GM23338 (cell line): ENCODE data around the gene MST1. TPM values are rescaled to one million over a fixed set of nuclear protein-coding genes. Genes with fewer than 3 reads are reported as not detected.

Experiments used
- ATAC-seq: fragments of 200-7000 bp; cut with Tn5 transposase; 3 replicates; pipeline ENCODE4 v1.9.1; 2020
- DNase-seq: peaks from one replicate; pipeline ENCODE4 v3.0.0-alpha.2; 2015; ENCODE audit warnings: low spot score
- H2AFZ ChIP-seq: fragments of 200-600 bp; sonication (generic); 2 replicates; pipeline ENCODE4 v1.8.0; 2016; ENCODE audit warnings: antibody characterized with exemption, mild to moderate bottlenecking, moderate library complexity
- H3F3A ChIP-seq: fragments of 200-600 bp; sonication (generic); replicated peaks from 2 replicates; pipeline ENCODE4 v1.8.0; 2017; ENCODE audit warnings: antibody characterized with exemption, mixed run types, low read depth
- H3K27ac ChIP-seq: fragments of 200-600 bp; sonication (generic); 2 replicates; pipeline ENCODE4 v1.6.1; 2016; ENCODE audit warnings: low read depth
- H3K27me3 ChIP-seq: fragments of 200-600 bp; sonication (generic); 2 replicates; pipeline ENCODE4 v1.8.0; 2016; ENCODE audit warnings: mild to moderate bottlenecking, mixed run types, moderate library complexity; ENCODE audit not compliant: insufficient read depth
- H3K36me3 ChIP-seq: fragments of 200-600 bp; sonication (generic); 2 replicates; pipeline ENCODE4 v1.8.0; 2016; ENCODE audit warnings: mild to moderate bottlenecking; ENCODE audit not compliant: insufficient read depth
- H3K4me1 ChIP-seq: fragments of 200-600 bp; sonication (generic); 2 replicates; pipeline ENCODE4 v1.8.0; 2016; ENCODE audit warnings: mild to moderate bottlenecking, moderate library complexity; ENCODE audit not compliant: insufficient read depth
- H3K4me2 ChIP-seq: fragments of 200-600 bp; sonication (generic); 2 replicates; pipeline ENCODE4 v1.7.1; 2017; ENCODE audit warnings: mixed run types
- H3K4me3 ChIP-seq: fragments of 200-600 bp; sonication (generic); 2 replicates; pipeline ENCODE4 v1.6.1; 2016; ENCODE audit warnings: mixed run types
- H3K79me2 ChIP-seq: fragments of 200-600 bp; sonication (generic); replicated peaks from 2 replicates; pipeline ENCODE4 v1.8.0; 2017; ENCODE audit warnings: mild to moderate bottlenecking; ENCODE audit not compliant: insufficient read depth
- H3K9me2 ChIP-seq: fragments of 200-600 bp; sonication (generic); 2 replicates; pipeline ENCODE4 v1.8.0; 2017; ENCODE audit not compliant: insufficient read depth
- H4K20me1 ChIP-seq: fragments of 200-600 bp; sonication (generic); replicated peaks from 2 replicates; pipeline ENCODE4 v1.8.0; 2017; ENCODE audit warnings: mild to moderate bottlenecking; ENCODE audit not compliant: insufficient read depth
- H3K27ac Mint-ChIP-seq: 2 replicates; pipeline ENCODE4 v1.8.0; 2020; ENCODE audit warnings: inconsistent platforms, mild to moderate bottlenecking, moderate library complexity, mixed read lengths
- H3K27me3 Mint-ChIP-seq: 3 replicates; pipeline ENCODE4 v1.8.0; 2022; ENCODE audit warnings: low read depth, mild to moderate bottlenecking, moderate library complexity, mixed read lengths, inconsistent platforms; ENCODE audit not compliant: insufficient read depth, poor library complexity
- H3K36me3 Mint-ChIP-seq: 3 replicates; pipeline ENCODE4 v1.8.0; 2021; ENCODE audit warnings: low read depth, mild to moderate bottlenecking, inconsistent platforms, moderate library complexity, mixed read lengths
- H3K4me1 Mint-ChIP-seq: 3 replicates; pipeline ENCODE4 v1.8.0; 2020; ENCODE audit warnings: mild to moderate bottlenecking, inconsistent platforms, mixed read lengths
- H3K4me3 Mint-ChIP-seq: 3 replicates; pipeline ENCODE4 v1.8.0; 2021; ENCODE audit warnings: moderate library complexity, mild to moderate bottlenecking, inconsistent platforms, mixed read lengths
- H3K9me3 Mint-ChIP-seq: 3 replicates; pipeline ENCODE4 v1.8.0; 2020; ENCODE audit warnings: moderate library complexity, mild to moderate bottlenecking, inconsistent platforms, mixed read lengths
- CREB1 ChIP-seq: fragments of 250-450 bp; sonication (Bioruptor Pico); IDR thresholded peaks from 2 replicates; pipeline ENCODE4 v1.5.0; 2020; ENCODE audit warnings: low read depth, mild to moderate bottlenecking, moderate library complexity
- EZH2phosphoT487 ChIP-seq: fragments of 200-600 bp; sonication (generic); IDR thresholded peaks from one replicate; pipeline ENCODE4 v1.8.1; 2018; ENCODE audit warnings: antibody characterized with exemption; ENCODE audit not compliant: unreplicated experiment
- JUNB ChIP-seq: IDR thresholded peaks from one replicate; pipeline ENCODE4 v1.6.1; 2016; ENCODE audit warnings: antibody characterized with exemption; ENCODE audit not compliant: unreplicated experiment
- STAT1 ChIP-seq: IDR thresholded peaks from one replicate; pipeline ENCODE4 v1.6.1; 2016; ENCODE audit warnings: antibody characterized with exemption; ENCODE audit not compliant: unreplicated experiment
- ZNF331 ChIP-seq: fragments of 250-450 bp; sonication (Bioruptor Pico); IDR thresholded peaks from 2 replicates; pipeline ENCODE4 v1.5.0; 2020; ENCODE audit warnings: low read depth, mild to moderate bottlenecking, moderate library complexity
- polyA plus RNA-seq: library from polyadenylated mRNA; unstranded; fragments of >200 nt; fragmentation: Nextera tagmentation; extraction: Ambion mirVana; gene quantifications from 2 replicates; pipeline ENCODE4 v1.2.1, GENCODE V29; 2016
- total RNA-seq: library from RNA; depleted of rRNA; stranded (reverse); fragments of >200 nt; shearing (Covaris generic); gene quantifications from 2 replicates; pipeline ENCODE4 v1.2.3, GENCODE V29; 2014
- TF ChIP-seq, protein P1 (sequence below): fragments of 250-450 bp; sonication (Bioruptor Pico); IDR thresholded peaks from 2 replicates; pipeline ENCODE4 v1.5.0; 2020; ENCODE audit warnings: mild to moderate bottlenecking, moderate library complexity

MST1 gene
- total and polyA plus RNA-seq, 2 experiments from 2014 or later: 5.9 to 11.1 TPM

DNA sequence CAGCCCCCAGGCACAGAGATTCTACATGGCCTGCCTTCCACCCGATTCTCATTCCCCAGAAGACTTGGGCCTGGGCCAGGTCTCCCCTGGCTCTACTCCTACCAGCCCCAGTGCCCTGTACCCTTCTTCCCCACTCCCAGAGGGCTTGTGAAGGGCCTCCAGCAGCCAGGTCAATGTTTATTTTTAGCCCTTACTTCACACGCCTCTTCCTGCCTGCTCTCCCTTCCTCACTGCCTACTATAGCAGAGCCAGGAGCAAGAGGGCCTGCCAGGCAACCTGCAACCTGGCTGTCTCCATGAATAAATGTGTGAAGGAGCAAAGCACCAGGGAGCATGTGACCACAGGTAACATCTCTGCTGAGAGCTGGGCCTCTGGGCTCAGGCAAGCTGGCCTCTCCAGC is 41.5 kb downstream of the MST1 start:
- no peaks in the 10 kb centered on the region for H3K9me3 Mint-ChIP-seq
- no peak overlapping the region for H3K4me2 ChIP-seq
- H3K4me1 Mint-ChIP-seq: peaks cover 4% of the 10 kb centered on the region; the same call in 1 of the 3 replicates

More for the DNA sequence above, 41.5 kb downstream of the MST1 start:
- H3K79me2 ChIP-seq: no peaks in the 10 kb centered on the region
- no peak for TF ChIP-seq EZH2phosphoT487
- no peak for TF ChIP-seq STAT1
- TF ChIP-seq ZNF331 (CRISPR knock-in tag): no peak
- no peak for TF ChIP-seq JUNB
- TF ChIP-seq, protein P1, sequence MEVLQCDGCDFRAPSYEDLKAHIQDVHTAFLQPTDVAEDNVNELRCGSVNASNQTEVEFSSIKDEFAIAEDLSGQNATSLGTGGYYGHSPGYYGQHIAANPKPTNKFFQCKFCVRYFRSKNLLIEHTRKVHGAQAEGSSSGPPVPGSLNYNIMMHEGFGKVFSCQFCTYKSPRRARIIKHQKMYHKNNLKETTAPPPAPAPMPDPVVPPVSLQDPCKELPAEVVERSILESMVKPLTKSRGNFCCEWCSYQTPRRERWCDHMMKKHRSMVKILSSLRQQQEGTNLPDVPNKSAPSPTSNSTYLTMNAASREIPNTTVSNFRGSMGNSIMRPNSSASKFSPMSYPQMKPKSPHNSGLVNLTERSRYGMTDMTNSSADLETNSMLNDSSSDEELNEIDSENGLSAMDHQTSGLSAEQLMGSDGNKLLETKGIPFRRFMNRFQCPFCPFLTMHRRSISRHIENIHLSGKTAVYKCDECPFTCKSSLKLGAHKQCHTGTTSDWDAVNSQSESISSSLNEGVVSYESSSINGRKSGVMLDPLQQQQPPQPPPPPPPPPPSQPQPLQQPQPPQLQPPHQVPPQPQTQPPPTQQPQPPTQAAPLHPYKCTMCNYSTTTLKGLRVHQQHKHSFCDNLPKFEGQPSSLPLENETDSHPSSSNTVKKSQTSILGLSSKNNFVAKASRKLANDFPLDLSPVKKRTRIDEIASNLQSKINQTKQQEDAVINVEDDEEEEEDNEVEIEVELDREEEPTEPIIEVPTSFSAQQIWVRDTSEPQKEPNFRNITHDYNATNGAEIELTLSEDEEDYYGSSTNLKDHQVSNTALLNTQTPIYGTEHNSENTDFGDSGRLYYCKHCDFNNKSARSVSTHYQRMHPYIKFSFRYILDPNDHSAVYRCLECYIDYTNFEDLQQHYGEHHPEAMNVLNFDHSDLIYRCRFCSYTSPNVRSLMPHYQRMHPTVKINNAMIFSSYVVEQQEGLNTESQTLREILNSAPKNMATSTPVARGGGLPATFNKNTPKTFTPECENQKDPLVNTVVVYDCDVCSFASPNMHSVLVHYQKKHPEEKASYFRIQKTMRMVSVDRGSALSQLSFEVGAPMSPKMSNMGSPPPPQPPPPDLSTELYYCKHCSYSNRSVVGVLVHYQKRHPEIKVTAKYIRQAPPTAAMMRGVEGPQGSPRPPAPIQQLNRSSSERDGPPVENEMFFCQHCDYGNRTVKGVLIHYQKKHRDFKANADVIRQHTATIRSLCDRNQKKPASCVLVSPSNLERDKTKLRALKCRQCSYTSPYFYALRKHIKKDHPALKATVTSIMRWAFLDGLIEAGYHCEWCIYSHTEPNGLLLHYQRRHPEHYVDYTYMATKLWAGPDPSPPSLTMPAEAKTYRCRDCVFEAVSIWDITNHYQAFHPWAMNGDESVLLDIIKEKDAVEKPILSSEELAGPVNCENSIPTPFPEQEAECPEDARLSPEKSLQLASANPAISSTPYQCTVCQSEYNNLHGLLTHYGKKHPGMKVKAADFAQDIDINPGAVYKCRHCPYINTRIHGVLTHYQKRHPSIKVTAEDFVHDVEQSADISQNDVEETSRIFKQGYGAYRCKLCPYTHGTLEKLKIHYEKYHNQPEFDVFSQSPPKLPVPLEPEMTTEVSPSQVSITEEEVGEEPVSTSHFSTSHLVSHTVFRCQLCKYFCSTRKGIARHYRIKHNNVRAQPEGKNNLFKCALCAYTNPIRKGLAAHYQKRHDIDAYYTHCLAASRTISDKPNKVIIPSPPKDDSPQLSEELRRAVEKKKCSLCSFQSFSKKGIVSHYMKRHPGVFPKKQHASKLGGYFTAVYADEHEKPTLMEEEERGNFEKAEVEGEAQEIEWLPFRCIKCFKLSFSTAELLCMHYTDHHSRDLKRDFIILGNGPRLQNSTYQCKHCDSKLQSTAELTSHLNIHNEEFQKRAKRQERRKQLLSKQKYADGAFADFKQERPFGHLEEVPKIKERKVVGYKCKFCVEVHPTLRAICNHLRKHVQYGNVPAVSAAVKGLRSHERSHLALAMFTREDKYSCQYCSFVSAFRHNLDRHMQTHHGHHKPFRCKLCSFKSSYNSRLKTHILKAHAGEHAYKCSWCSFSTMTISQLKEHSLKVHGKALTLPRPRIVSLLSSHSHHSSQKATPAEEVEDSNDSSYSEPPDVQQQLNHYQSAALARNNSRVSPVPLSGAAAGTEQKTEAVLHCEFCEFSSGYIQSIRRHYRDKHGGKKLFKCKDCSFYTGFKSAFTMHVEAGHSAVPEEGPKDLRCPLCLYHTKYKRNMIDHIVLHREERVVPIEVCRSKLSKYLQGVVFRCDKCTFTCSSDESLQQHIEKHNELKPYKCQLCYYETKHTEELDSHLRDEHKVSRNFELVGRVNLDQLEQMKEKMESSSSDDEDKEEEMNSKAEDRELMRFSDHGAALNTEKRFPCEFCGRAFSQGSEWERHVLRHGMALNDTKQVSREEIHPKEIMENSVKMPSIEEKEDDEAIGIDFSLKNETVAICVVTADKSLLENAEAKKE (CRISPR knock-in tag): no peak
- no peak for TF ChIP-seq CREB1 (CRISPR knock-in tag)
- no peak overlapping the region for H3K4me3 Mint-ChIP-seq
- no peaks in the 10 kb centered on the region for H3K9me2 ChIP-seq
- H3K36me3 Mint-ChIP-seq: no peaks in the 10 kb centered on the region; the same call in 2 of the 3 replicates
- H3F3A ChIP-seq: no peaks in the 10 kb centered on the region
- H3K27ac Mint-ChIP-seq: no peak overlapping the region
- H3K27me3 Mint-ChIP-seq: peaks cover 10% of the 10 kb centered on the region
- no peak for DNase-seq
- no peak overlapping the region for H3K27ac ChIP-seq
- H3K4me1 ChIP-seq: no peaks in the 10 kb centered on the region
- no peak for ATAC-seq
- no peak overlapping the region for H3K4me3 ChIP-seq
- no peaks in the 10 kb centered on the region for H4K20me1 ChIP-seq
- no peak overlapping the region for H2AFZ ChIP-seq
- no peaks in the 10 kb centered on the region for H3K36me3 ChIP-seq
- no peaks in the 10 kb centered on the region for H3K27me3 ChIP-seq
